HG03097 (cell line): ENCODE measurements around the gene PTPRF.

ENCODE experiments used
- ATAC-seq: cut with Tn5 transposase; IDR thresholded peaks from one replicate; pipeline ENCODE4 v1.9.1; 2021; ENCODE audit not compliant: unreplicated experiment, low FRiP score

The PTPRF gene

GRCh38 chr1:43651902-43652301 lies 121.2 kb downstream of the PTPRF start:
- ATAC-seq: no peak

DNA sequence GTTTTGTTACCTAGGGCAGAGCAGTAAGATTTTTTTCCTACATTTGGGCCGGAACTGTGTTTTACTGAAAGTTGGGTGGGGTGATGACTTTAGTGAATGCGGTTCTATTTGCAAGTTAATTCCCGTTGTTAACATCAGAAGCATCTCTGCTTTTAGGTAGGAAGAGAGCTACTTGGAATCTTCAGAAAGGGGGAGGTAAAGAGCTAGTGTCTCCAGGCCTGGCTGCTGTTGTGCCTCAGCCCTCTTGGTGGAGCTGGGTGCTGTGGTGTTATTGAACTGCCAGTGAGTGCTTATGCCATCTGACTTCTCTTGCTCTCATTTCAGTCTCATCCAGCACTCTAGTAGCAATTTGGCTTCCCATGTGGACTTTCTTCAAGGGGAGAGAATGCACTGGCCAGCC lies 122.7 kb downstream of the PTPRF start:
- ATAC-seq: no peak

GRCh38 chr1:43653893-43654292 lies 123.2 kb downstream of the PTPRF start:
- no peak for ATAC-seq

DNA sequence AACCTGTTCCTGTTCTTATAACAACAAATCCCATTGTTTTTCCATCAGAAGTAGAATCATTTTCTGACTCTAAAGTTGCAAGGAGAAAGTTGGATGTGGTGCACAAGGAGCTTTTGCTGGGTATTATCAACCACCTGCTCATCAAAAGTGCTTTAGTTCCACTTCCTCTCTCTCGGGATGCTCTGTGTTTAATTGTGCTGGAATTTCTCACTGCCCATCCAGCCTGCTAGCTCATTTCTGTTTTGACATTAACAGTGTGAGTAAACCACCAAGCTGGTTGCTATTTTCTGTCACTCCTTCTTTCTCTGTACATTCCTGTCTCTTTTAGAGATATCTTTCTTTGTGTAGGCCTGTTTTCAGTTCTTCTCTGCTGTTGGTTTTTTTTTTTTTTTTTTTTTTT lies 125.3 kb downstream of the PTPRF start:
- ATAC-seq: no peak

DNA sequence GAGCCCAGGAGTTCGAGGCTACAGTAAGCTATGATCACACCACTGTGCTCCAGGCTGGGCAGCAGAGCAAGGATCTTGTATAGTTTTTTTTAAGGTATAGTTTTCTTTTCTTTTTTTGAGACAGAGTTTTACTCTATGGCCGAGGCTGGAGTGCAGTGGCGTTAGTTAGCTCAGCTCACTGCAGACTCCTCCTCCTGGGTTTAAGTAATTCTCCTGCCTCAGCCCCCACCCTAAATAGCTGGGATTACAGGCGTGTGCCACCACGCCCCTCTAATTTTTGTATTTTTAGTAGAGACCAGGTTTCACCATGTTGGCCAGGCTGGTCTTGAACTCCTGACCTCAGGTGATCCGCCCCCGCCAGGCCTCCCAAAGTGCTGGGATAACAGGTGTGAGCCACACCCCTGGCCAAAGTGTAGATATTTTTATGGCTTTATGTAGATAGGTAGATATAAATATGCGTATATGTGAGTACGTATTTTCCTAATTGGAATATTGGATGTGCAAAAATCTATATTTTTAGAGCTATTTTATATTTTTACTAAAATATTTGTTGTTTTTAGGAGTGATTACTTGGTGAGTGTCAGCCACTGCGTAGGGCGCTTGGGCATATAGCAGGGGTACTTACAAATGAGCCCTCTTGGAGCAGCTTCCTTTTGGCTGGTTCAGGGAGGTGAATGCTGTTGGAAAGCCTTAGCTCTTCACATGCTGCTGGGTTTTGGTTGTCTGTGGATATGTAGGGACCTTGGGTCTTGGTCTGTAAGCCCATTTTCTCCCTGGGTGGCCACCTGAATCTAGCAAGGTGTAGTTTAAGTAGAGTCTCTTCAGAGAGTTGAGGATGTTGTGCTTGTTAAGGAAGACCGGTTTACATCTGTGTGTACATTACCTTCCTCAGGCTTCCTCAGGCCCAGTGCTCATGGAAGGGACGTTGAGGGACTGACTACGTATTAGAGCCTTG lies 128.8 kb downstream of the PTPRF start:
- ATAC-seq: no peak

DNA sequence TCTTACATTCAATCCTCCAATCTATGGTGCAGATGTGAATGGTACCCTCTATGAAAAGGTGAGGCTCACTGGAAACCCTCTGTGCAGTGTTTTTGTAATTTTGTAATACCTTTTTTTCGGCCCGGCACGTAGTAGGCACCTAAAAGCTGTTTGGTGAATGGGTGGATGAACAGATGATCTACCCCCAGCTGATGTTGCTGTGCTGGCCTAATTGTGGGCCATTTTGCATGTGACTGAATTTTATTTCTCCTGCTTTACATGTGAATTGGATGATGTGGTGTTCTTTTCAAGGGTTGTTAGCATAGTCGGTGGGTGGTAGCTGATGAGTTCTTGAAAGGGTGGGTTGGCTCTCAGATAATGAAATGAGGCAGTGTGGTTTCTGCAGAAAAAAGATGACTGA lies 129.7 kb downstream of the PTPRF start:
- ATAC-seq: no peak

GRCh38 chr1:43664369-43664768 lies 133.7 kb downstream of the PTPRF start:
- no peak for ATAC-seq

DNA sequence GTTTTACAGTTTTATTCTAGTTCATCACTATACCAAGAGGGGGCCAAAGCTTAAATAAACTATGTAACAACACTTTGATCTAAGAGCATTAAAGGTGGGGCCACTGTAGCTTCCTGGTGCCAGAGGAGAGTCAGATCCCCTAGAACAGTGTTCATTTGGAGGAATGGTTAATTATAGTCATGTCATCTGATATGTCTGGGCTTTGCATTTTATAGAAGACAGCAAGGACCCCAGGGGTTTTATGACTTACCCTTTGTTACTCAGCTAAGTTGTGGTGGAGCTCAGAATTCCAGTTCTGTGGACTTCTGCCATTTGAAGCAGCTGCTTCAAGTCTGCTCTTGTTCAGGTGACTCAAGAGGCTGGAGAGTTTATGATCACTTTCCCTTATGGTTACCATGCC lies 135.9 kb downstream of the PTPRF start:
- no peak for ATAC-seq

DNA sequence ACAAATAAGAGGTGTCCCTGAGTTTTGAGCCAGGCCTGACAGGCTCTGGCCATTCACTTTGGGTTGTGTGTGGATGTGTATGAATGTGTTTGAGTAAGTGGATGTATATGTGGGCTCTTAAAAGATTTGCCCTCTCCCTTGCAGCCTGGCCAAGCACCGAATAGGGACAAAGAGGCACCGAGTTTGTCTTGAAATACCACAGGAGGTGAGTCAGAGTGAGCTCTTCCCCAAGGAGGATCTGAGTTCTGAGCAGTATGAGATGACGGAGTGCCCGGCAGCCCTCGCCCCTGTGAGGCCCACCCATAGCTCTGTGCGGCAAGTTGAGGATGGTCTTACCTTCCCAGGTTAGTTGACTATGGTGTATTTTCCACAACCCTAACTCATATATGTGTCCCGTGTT lies 138.3 kb downstream of the PTPRF start:
- ATAC-seq: no peak

DNA sequence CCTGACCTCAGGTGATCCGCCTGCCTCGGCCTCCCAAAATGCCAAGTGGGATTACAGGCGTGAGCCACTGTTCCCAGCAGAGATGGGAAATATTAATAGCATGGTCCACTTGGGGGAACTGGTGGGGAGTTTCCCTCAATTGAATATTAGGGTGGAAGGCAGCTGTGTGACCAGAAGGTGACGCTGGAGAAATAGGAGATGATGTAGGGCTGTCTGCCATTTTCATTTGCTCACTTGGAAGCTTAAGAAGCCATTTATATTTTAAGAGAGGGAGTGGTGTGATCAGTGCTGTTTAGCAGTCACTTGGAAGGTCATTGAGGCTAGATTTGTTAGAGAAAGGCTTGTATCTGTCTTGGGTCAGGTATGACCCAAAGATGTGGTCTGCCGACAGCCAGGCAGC lies 139.2 kb downstream of the PTPRF start:
- no peak for ATAC-seq

DNA sequence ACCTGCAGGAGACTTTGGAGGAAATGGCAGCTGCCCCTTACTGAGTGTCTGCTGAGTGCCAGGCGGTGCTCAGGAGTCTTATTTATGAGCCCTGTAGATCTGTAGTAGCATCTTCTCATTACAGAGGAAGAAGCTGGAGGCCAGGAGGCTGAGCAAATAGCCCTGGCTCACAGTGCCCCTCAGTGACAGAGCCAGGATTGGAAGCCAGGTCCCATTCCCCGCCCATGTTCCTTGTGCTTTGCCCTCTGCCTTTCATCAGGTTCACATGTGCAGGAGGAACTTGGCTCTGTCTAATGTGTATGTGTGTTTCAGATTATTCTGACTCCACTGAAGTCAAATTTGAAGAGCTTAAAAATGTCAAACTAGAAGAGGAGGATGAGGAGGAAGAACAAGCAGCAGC lies 140.5 kb downstream of the PTPRF start:
- no peak for ATAC-seq

DNA sequence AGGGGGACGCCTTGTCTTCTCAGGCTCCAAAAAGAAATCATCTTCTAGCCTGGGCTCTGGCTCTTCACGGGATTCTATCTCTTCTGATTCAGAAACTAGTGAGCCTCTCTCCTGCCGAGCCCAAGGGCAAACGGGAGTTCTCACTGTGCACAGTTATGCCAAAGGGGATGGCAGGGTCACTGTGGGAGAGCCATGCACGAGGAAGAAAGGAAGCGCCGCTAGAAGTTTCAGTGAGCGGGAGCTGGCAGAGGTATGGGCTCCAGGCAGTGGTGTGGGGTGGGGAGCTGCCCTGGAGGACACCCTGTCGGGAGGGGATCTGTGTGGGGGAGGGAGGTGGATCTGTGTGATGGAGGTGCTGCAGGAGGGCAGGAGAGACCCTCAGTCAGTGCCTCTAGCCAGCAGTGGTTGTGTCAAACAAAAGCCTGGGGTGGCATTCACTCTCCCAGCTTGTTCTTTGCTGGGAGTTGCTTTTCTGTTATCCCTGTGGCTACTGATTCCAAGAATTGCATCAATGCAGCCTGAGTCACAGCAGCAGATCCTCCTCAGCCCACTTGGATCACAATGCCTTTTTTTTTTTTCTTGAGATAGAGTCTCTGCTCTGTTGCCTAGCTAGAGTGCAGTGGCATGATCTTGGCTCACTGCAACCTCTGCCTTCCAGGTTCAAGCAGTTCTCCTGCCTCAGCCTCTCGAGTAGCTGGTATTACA lies 141.1 kb downstream of the PTPRF start:
- ATAC-seq: no peak

DNA sequence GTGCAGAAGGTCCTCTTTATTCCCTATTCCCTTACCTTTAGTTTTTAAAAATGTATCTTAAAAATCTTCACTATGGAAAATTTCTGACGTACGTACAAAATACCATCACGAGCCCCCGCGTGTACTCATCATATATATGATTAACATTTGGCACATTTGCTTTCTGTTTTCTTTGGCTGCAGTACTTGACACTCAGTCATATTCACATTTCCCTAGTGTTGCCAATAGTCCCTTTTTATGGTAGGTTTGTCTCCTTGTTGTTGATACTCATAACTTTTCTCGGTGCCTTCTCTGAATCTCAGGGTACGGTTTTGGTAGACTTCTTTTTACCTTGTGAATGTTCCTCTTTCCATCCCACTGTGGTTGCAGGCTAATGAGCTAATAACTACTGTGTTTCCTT lies 142.6 kb downstream of the PTPRF start:
- ATAC-seq: no peak
